ENCODE results near the gene SDC1.

The SDC1 gene

DNA sequence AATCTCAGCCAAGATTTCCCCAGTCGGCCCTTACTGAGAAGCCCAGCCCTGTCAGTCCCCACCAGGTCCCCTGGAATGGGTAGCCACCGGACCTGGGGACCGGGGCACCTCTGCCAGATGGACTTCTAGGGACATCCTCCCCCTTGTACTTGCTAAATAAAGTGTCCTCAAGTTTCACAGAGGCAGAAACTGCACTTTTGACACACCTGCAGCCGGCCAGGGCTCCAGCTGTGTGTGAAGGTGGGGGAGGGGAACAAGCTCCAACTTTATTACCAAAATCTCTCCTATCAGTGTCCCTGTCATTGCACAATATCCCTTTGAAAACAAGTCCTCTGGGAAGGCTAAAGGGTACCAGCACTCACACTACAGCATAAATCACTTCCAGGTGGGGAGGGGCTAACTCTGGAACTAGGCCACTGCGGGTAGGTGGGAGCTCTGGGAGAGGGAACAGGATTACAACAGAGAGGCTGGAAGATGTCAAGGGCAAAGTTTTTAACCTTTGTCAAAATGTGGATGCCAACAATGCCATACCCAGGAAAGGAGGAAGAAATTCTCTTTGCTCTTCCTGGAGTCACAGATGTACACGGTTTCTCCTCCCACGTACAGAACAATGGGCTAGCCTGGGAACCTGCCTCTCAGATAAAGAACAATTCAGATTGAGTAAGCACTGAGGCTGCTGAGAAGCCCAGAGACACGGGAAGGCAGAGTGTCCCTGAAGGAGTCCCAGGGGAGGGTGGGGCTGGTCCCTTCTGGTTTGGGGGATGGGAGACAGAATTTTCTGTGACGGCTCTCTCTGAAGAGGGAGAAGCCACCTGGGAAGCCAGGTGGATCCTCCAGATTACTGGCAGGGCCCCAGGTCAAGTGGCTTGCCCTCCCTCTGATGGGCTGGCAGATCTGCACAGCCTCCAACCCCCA is 11.0 kb downstream of the SDC1 start:
- DNase-seq: no peak

GRCh38 chr2:20212871-20213503 is 11.9 kb downstream of the SDC1 start:
- DNase-seq: no peak

DNA sequence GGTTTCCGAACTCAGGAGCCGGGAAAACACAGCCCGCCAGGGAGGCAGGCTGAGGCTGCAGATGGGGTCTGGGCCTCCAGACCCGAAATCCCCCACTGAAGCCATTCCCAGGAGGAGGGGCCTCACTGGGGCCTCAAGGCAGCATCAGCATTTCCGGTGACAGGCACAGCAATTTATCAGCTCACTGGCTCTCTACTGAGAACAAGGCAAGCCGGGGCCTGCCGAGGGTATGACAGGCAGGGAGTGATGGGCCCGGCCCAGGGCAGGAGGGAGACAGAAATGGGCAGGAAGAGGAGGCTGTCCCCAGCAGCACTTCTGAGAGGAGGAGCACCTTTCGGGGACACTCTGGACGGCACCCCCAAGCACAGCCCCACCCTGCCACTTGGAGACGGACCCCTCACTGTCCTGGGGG is 12.5 kb downstream of the SDC1 start:
- no peak for DNase-seq

- no peak for DNase-seq
Observed at GRCh38 chr2:20211860-20212458, 13.0 kb downstream of the SDC1 start.

- no peak for DNase-seq
Observed at GRCh38 chr2:20211420-20211819, 13.5 kb downstream of the SDC1 start.

DNA sequence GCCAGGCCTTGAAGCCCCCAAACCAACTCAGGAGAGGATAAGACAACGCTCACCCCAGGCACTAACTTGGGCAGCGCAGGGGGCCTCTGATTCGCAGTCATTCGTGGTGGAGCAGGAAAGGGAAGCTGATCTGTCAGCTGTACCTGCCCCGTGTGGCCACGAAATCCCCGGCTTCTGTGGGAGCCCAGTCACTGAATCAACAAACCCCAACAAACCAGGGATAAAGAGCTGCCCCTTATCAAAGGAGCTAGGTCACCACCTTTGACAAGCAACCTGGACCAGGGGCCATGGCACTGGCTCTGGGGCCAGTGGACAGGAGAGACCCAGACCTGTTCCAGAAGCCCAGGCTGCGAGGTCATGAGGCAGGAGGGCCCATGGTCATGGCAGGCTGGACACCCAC is 14.5 kb downstream of the SDC1 start:
- DNase-seq: no peak

GRCh38 chr2:20209373-20210109 is 15.4 kb downstream of the SDC1 start:
- DNase-seq: no peak

- DNase-seq: no peak
Observed at GRCh38 chr2:20208476-20208859, 16.5 kb downstream of the SDC1 start.

DNA sequence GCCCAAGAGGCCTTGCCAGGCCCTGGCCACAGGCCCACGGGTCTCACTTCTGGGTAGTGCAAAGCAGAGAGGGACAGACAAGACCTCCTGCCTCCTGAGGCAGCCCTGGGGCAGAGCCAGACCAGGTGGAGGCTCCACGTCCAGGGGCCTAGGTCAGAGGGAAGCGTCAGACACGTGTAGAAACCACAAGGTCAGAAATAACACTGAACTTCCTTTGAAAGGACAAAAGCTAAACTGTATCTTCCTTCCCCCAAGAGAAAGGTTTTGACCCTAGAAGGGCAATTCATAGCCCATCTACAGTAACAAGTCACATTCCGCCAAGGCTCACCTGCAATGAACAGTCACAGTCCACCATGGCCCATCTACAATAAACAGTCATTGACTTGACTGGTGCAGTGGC is 17.9 kb downstream of the SDC1 start:
- DNase-seq: no peak

DNA sequence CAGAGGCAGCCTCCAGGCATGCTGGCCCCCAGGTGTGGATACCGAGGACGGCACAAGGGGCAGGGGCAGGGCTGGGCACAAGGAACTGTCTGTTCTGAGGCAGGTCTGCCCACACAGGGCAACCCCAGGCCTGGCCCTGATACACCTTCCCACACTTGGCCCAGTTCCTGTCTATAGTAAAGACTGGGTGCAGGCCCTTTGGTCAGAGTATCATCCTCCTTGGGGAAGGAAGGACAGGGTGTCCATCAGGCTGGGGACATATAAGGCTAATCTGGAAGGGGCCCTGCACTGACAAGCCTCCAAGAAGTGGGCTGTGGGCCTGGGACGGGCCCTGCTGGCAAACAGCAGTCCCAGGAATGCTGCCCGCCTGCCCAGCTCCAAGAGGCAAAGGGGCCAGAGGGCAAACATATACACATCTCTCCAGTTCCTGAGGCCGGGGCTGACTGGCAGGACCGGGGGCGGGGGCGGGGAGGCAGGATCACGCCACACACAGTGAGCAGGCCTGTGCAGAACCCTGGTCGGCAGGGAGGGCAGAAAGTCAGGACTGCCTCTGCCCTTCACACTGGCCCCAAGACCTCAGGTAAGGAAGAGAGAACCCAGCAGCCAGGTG is 18.9 kb downstream of the SDC1 start:
- no peak for DNase-seq

- no peak for DNase-seq
Observed at GRCh38 chr2:20205069-20205468, 19.9 kb downstream of the SDC1 start.

DNA sequence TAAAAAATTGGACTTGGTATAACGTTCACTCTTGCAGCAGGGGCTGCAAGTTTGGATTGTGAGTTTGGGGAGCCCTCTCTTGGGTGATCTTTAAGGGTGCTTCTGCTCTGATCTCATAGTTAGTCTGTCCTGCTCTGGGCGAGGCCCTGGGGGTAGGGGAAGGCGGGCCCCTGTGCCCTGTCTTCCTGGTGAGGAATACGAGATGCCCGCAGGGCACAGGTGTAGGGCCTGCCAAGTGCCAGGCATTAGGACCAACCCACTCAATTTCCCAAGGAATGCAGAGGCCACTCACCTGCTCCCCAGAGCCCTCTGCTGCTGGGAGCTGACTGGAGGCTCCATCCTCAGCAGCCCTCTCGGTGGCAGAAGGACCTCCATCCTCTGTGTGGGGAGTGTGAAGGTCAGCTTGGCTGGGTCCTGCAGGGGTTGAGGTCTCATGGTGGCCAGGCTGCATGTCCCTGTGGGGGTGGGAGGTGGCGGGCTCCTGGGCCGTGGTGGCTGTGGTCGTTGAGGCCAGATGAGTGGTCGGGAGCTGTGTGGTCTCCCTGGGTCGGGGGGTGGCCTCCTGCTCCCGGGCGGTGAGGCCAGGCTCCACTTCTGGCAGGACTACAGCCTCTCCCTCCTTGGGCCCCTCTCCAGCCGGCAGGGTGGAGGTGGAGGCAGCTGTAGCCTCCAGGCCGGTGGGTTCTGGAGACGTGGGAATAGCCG is 21.3 kb downstream of the SDC1 start:
- no peak for DNase-seq

DNA sequence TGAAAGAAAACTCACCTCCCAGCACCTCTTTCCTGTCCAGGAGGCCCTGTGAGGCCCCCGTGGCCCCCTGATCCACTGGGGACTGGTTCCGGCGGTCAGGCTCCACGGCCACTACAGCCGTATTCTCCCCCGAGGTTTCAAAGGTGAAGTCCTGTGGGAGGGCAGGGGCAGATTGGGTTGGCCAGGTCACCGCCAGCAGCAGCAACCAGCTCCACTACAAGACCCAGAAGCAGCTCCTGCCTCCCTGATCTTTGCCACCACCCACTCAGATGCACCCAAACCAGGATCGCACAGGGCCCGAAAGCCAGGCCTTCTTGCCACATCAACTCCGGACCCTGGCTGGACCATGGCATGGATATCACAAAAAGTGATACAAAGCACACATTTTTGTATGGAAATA is 21.9 kb downstream of the SDC1 start:
- no peak for DNase-seq

DNA sequence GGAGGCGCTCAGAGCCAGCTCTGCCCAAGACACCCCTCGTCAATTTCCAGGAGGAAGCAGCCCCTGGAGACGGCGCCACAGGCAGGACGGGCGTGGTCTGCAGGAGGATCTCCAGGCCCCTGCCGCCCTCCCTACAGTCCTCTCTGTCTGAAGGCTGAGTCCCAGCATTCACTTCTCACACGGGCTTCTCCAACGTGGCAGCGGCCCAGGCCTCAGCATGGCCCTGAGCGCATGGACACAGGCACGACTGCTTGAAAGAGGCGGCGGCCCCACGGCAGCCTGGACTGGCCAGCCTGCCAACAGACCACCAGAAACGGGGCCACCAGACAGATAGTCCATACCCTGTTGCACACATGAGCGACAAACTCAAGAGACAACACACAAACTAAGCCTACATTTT is 23.3 kb downstream of the SDC1 start:
- DNase-seq: no peak

DNA sequence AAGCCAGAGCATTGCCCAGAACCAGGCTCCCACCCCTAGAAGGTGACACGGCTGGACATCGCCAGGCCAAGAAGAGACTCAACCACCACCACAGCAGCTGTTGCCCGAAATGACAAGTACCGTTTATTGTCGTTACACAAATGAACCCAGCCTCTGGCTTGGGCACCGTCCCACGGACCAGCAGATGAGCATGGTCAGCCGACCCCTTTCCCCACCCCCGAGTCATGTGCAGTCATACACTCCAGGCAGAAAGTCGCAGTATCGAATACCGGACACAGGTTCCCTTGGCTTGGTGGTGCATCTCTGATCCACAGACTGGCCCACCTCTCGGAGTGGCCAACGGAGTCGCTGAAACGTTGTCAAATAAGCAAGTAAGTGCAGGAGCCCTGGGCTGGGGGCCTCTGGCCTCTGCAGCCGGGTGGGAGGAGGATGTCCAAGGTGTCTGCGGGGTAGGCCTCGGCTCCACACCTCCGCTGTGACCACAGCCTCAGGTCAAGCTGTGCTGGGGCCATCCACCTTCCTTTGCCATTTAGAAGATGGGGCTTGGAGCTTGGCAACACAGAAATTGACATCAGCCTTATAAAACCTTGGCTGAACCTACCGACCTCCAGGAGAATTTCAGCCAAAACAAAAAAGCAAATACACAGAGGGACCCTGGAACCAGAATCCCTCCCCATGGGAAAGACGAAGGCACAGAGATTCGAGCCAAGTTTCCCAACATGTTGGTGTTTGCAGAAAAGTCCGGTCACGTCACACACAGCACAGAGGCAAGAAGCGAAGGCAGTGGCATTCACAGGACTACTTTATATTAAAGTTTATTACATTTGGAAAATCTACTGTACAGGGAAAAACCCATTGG is 24.0 kb downstream of the SDC1 start:
- DNase-seq: no peak

DNA sequence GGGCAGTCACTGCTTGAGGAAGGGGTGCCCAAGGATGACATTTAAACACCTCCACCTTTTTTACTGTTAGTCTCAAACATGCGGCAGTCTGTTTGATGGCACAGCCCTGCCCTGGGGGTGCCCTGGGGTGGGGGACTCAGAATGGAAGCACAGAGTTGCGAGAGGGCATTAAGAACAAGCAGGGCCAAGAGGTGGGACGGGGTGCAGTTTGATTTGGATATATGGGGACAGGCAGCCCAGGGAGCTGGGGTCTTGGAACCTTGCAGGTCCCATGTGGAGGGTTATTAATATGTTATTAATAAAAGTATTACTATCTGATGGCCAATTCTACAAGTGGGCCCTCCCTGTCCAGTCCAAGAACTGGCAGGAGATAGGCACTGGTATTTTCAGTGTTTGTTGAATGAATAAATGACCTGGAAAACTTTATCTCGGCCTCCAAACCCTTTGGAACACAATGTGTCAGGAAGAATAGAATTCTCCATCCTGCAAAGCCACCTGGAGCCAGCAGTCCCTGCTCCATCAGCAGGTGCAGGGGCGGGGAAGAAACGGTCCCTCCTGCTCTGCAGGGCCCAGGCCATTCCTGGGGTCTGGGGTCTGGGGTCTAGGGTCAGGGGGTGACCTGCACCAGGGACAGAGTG is 25.2 kb downstream of the SDC1 start:
- no peak for DNase-seq

DNA sequence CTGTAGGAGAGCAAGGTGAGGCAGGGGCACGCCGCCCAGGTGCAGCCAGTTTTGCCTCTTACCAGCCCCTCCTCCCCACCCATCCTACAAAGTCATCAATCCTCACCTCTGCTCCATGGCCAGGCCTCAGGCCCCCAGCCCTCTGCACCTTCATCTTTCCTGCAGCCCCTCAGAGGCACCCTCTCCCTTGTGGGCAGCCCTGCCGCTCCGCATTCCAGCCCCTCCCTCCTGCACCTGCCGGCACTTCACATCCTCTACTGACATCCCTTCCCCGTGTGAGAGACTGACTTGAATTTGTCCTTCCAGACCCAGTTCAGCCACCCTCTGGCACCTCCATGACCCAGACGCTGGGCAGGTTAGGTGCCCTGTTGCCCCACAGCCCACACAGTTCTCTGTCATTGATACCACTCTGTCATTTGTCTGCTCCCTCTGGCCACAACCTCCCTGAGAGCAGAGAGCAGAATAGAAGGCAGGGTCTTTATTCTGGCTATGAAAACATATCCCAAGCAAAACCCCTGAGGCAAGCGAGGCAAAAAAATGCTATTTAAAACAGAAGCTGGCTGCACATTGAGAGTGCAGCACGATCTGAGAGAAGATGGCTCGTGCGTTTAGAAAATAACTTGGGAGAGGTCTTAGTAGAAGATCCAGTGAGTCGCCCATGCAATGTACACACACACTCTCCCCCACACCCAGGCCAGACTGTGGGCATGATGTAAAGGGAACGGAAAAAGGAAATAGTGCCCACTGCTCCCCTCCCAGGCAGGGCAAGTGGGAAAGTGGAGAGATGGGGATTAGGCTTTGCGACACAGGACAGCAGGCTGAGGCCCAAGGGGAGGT is 25.9 kb downstream of the SDC1 start:
- DNase-seq: no peak

GRCh38 chr2:20198001-20198400 is 26.9 kb downstream of the SDC1 start:
- DNase-seq: no peak

- no peak for DNase-seq
Observed at GRCh38 chr2:20197192-20197591, 27.7 kb downstream of the SDC1 start.

DNA sequence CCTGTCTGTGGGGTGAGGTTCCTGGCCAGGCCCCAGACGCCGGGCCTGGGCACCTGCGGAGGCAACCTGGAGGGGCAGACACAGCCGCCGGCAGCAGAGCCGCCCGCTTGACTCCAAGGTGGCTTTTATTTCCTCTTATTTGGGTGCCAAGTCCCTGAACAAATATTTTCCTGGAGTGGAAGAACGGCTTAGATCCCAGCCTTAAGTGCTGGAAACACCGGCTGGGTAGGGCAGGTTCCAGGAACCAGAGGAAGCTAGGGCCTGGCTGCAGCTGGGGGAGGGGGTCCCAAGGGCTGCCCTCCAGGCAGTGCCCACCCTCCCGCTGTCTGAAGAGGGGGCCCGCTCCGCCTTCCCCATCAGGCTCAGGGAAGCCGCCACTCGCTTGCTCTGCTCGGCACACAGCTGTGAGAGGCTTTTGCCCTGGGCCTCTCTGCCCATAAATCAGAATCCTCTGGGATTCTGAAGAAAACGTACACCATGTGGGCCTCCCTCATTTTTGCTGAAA is 28.2 kb downstream of the SDC1 start:
- no peak for DNase-seq
